HepG2 (cell line): ENCODE measurements around the gene THAP6.

Experiments used
- CCAR2 ChIP-seq: fragments of 200-400 bp; formaldehyde crosslinking; optimal IDR thresholded peaks from 2 replicates; pipeline ENCODE3; 2018; ENCODE audit warnings: low read depth, mild to moderate bottlenecking, low read length, moderate library complexity
- CSRNP2 ChIP-seq: sonication (generic); formaldehyde crosslinking; conservative IDR thresholded peaks from 2 replicates; pipeline ENCODE4 v1.8.0; 2022; ENCODE audit warnings: low read depth, missing genetic modification reagents
- JUN ChIP-seq: sonication (generic); formaldehyde crosslinking; IDR thresholded peaks from 2 replicates; pipeline ENCODE4 v1.4.0; 2020; ENCODE audit warnings: mild to moderate bottlenecking, missing genetic modification reagents
- KAT7 ChIP-seq: IDR thresholded peaks from 2 replicates; pipeline ENCODE4 v1.6.1; 2018; ENCODE audit warnings: borderline replicate concordance, missing compliant biosample characterization
- POLR2AphosphoS5 ChIP-seq: IDR thresholded peaks from 2 replicates; pipeline ENCODE4 v1.6.1; 2012; ENCODE audit warnings: low read depth, low read length
- SALL2 ChIP-seq: sonication (generic); formaldehyde crosslinking; IDR thresholded peaks from 2 replicates; pipeline ENCODE4 v1.8.1; 2023; ENCODE audit warnings: mild to moderate bottlenecking, missing genetic modification reagents, inconsistent platforms
- TAF1 ChIP-seq: sonication (generic); formaldehyde crosslinking; IDR thresholded peaks from 2 replicates; pipeline ENCODE4 v1.4.0; 2020; ENCODE audit warnings: missing genetic modification reagents
- TF ChIP-seq, protein P1 (sequence below): sonication (generic); formaldehyde crosslinking; IDR thresholded peaks from 2 replicates; pipeline ENCODE4 v1.4.0; 2020; ENCODE audit warnings: missing genetic modification reagents
- TF ChIP-seq, protein P2 (sequence below): sonication (generic); formaldehyde crosslinking; IDR thresholded peaks from 2 replicates; pipeline ENCODE4 v1.5.0; 2020; ENCODE audit warnings: mild to moderate bottlenecking, missing genetic modification reagents, moderate library complexity

DNA sequence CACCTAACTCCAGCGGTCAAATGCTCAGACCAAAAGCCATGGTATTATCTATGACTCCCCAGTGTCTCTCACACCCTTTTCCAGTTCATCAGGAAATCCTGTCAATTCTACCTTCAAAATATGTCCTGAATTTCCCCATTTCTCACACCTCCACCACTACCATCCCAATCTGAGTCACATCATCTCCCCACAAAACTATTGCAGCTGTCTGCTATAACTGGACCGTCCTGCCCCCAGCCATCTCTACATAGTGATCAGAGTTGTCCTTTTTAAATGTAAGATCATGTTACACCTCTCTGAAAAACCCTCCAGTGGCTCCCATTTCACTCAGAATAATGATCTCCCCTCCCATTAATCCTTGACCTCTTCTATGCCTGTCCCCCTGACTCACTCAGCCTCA is 34.7 kb downstream of the THAP6 start:
- TF ChIP-seq KAT7 = no peak
- TF ChIP-seq SALL2 (CRISPR knock-in tag) = no peak
- TF ChIP-seq, protein P1, sequence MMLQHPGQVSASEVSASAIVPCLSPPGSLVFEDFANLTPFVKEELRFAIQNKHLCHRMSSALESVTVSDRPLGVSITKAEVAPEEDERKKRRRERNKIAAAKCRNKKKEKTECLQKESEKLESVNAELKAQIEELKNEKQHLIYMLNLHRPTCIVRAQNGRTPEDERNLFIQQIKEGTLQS = no peak
- TF ChIP-seq JUN (CRISPR knock-in tag) = no peak
- TF ChIP-seq, protein P2, sequence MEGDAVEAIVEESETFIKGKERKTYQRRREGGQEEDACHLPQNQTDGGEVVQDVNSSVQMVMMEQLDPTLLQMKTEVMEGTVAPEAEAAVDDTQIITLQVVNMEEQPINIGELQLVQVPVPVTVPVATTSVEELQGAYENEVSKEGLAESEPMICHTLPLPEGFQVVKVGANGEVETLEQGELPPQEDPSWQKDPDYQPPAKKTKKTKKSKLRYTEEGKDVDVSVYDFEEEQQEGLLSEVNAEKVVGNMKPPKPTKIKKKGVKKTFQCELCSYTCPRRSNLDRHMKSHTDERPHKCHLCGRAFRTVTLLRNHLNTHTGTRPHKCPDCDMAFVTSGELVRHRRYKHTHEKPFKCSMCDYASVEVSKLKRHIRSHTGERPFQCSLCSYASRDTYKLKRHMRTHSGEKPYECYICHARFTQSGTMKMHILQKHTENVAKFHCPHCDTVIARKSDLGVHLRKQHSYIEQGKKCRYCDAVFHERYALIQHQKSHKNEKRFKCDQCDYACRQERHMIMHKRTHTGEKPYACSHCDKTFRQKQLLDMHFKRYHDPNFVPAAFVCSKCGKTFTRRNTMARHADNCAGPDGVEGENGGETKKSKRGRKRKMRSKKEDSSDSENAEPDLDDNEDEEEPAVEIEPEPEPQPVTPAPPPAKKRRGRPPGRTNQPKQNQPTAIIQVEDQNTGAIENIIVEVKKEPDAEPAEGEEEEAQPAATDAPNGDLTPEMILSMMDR (CRISPR knock-in tag) = no peak
- no peak for TF ChIP-seq POLR2AphosphoS5
- no peak for TF ChIP-seq CCAR2
- TF ChIP-seq CSRNP2 (CRISPR knock-in tag) = no peak
- no peak for TF ChIP-seq TAF1 (CRISPR knock-in tag)
